Activated CD8-positive, alpha-beta memory T cell treated with anti-CD3 and anti-CD28 coated beads, Interleukin-2, amount 50 U/mL, for 24 hours (primary cell): ENCODE measurements around the gene QSOX1.
A peak's percentile ranks its signal among the peaks of the same experiment; 100 is the strongest.
"Not testable (repeated sequence)": the region's sequence is repeated elsewhere in the genome, so short reads cannot be mapped to it uniquely, and the experiment has no call there.

ENCODE experiments used
- DNase-seq: peaks from one replicate; pipeline ENCODE4 v3.0.0-alpha.2; 2020; ENCODE audit errors: extremely low read depth

QSOX1 gene, protein sequence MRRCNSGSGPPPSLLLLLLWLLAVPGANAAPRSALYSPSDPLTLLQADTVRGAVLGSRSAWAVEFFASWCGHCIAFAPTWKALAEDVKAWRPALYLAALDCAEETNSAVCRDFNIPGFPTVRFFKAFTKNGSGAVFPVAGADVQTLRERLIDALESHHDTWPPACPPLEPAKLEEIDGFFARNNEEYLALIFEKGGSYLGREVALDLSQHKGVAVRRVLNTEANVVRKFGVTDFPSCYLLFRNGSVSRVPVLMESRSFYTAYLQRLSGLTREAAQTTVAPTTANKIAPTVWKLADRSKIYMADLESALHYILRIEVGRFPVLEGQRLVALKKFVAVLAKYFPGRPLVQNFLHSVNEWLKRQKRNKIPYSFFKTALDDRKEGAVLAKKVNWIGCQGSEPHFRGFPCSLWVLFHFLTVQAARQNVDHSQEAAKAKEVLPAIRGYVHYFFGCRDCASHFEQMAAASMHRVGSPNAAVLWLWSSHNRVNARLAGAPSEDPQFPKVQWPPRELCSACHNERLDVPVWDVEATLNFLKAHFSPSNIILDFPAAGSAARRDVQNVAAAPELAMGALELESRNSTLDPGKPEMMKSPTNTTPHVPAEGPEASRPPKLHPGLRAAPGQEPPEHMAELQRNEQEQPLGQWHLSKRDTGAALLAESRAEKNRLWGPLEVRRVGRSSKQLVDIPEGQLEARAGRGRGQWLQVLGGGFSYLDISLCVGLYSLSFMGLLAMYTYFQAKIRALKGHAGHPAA

GRCh38 chr1:180154325-180155181 is at the start of gene QSOX1:
TSS of gene QSOX1 (plus strand) at chr1:180154869. CDS start at chr1:180154908, 39 bp downstream.
- DNase-seq = peak; percentile 64

GRCh38 chr1:180112091-180112490 is 42.6 kb upstream of the QSOX1 start:
- no peak for DNase-seq

GRCh38 chr1:180112984-180113647 is 41.6 kb upstream of the QSOX1 start:
- DNase-seq = no peak

DNA sequence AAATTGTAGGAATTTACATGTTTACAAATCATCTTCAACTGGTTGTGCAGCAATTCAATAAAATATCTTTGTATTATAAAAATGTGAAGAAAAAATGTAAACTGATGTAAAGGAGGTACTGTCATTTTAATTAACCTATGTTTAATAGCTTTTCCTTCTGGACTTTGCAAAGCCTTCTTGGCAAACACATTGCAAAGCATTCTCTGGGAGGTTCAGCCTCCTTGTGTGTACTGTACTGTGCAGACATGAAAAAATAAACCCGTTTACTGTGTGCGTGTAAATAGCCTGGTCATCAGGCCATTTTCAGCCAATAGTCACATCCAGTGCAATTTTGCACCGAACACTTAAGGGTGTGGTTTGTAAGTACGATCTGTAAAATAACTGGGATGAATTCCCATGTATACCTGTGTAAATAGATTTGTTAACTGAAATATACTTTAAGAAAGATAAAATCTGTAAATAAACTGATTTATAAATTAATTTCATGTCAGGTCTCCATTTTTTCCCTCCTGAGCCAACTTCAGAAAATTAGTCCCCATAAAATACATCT is 40.2 kb upstream of the QSOX1 start:
- no peak for DNase-seq

DNA sequence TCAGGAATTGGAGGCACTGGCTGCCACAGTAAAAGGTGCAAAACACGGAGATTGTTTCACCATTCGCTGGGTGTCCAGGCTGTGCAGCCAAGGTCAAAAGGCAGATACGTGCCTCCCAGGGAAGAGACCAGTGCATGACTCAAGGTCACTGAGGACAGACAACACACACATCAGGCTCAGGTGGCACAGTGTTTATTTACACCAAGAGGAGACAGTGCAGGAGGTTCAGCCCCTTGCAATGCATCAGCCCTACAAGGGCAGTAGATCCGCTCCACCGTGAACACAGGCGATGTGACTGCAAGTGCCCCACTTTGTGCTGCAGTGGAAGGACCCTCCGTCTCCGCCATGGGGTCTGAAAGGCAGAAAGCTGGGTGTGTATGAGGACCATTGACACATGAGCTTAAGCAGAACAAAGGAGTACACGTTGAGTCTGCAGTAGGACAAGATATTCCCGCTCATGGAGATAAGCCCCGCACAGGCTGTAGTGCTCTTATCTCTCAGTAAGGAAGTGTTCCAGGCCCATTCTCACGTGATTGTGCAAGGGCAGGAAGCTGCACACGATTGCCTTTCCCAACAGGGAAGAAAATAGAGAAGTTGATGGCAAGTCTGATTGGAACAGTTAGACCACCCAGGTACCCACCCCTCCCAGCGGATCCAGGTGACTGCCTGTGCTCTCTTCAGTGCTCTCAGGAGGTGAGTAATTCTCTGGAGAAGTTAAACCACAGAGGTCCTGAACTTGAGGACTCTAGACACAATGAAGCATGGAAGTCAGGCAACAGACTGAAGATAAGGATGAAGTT is 37.5 kb upstream of the QSOX1 start:
- no peak for DNase-seq

DNA sequence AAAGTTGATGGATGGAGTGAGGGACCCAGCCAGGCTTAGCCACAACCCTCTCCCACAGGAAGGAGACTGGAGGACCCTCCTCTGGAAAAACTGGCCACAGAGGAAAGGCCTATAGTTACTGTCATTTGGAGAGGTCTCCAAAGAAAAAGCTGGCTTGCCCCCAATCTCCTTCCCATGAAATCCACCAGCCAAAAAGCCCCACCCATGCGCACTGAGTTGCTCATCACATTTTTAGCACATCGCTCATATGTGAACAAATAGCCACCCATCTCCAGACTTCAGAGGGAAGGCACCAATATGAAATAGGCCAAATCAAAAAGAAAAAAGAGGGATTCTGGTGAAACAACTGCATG is 36.9 kb upstream of the QSOX1 start:
- no peak for DNase-seq

DNA sequence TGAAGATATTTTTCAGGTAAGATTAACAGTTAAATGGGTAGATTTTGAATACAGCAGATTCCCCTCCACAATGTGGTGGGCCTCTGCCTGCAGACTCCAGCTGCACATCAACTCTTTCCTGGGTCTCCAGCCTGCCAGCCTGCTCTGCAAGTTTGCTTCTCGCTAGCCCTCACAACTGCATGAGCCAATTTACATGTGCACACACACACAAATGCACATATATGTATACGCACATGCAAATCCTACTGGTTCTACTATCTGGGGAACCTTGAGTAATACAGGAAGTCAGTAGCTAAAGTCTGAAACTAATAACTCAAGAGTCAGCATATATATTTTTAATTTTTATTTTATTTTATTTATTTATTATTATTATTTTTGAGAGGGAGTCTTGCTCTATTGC is 34.8 kb upstream of the QSOX1 start:
- no peak for DNase-seq

DNA sequence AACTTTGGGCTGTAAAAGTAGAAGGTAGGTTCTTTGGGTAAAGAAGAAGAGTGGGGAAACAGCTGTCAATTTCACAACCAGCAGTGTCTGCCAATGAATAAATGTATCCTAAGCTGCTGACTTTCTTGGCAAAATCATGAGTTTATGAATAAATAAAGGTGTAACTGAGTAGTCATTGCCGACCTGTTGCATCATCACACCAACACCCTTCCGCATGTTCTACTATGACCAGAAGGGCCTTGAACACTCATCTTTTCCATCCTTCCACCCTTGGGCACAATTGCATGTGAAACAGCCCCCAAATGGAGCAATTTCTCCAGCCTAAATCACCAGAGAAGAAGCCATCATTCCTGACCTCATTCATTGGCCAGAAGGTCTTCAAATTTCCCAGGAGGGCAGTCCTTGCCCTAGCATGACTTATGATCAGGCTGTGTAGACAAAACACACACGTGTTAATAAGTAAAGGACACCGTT is 31.2 kb upstream of the QSOX1 start:
- DNase-seq = no peak

DNA sequence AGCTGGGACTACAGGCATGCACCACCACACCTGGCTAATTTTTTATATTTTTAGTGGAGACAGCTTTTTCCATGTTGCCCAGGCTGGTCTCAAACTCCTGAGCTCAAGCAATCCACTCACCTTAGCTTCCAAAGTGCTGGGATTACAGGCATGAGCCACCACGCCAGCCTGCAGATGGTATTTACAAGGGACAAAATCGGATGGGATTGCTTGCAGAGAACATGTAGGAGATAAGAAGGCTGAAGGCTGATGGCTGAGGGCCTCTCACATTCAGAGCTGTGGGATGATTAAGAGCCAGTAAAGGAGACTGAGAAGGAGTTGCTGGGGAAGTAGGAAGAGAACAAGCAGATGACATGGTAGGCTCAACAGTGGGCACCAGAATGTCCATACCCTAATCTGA is 24.0 kb upstream of the QSOX1 start:
- no peak for DNase-seq

GRCh38 chr1:180131510-180131909 is 23.2 kb upstream of the QSOX1 start:
- DNase-seq = no peak

GRCh38 chr1:180133193-180133592 is 21.5 kb upstream of the QSOX1 start:
- no peak for DNase-seq

- not testable (repeated sequence) for DNase-seq
These were observed 21.0 kb upstream of the QSOX1 start for GRCh38 chr1:180133688-180134087.

GRCh38 chr1:180135535-180135934 is 19.1 kb upstream of the QSOX1 start:
- DNase-seq = no peak

DNA sequence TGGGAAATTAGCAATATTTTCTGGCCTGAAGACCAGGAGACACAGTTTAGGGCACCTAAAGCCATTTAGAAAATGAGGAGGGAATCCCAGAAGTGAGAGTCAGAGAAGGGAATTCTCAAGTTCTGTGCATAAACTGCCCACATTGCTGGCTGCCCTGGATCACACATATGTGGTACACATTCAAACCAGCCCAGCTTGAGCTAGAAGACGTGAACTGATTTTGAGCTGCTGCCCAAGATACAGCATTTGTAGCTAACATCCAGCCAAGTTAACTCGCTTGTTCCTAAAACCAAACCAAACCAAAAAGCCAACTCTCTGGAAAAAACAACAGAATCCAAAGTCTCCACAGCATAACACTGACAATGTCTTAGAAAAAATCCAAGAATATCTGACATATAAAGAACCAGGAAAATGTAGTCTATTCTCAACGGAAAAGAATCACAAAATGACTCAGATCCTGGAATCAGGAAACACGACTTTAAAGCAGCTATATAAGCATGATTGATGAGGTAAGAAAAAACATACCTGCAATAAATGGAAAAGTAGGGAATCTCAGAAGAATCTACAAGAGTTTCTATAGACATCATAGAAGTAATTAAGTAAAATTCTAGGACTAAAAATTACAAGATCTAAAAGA is 18.2 kb upstream of the QSOX1 start:
- DNase-seq = no peak

DNA sequence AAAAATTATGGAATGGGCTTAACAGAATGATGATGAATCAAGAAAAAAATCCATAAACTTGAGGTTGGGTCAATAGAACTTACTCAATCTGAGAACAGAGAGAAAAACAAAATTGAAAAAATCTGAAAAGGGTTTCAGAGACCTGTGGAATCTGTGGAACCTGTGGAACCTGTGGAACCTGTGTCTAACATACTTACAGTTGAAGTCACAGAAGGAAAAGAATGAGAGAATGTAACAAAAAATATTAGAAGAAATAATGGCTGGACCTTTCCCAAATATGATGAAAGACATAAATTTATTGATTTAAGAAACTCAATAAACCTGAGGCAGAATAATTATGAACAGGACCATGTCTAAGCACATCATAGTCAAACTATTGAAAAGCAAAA is 17.7 kb upstream of the QSOX1 start:
- no peak for DNase-seq

DNA sequence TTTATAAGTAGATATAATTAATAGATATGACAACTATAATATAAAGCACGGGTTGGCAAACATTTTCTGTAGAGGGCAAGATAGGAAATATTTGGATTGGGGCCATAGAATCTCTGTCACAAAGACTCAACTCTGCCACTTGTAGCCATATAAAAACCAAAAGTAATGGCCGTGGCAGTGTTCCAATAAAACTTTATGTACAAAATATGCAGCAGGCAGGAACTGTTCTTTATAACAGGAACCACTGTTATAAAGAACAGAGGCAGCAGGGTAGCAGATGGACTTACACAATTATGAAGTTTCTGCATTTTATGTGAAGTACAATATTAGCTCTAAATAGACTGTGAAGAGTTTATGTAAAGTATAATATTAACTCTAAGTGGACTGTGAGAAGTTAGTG is 16.9 kb upstream of the QSOX1 start:
- DNase-seq = no peak

DNA sequence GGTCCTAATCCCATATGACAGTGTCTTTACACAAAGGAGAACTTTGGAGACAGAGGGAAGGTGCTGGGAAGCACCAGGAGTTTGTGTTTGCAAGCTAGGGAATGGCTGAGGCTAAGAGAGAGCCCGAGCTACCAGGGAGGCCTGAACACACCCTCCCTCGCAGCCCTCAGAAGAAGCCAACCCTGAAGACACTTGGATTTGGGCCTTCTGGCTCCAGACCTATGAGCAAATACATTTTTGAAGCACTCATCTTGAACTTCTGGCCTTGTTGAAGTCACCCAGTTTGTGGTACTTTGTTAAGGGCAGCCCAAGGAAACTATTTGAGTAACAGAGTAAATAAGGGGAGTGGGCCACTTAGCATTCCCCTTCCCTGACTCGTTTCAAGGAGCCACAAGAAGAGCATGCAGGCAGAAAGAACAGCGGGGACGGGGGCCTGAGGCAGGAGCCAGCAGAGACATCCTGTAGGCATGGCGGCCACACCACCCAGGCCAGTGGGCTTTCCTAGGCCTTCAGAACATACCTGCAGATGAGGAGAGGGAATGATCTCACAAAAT is 13.2 kb upstream of the QSOX1 start:
- no peak for DNase-seq

GRCh38 chr1:180143359-180143758 is 11.3 kb upstream of the QSOX1 start:
- no peak for DNase-seq

- DNase-seq = no peak
These were observed 9.9 kb upstream of the QSOX1 start for GRCh38 chr1:180144659-180145357.
